ENCODE data around the gene VWA8.

DNA sequence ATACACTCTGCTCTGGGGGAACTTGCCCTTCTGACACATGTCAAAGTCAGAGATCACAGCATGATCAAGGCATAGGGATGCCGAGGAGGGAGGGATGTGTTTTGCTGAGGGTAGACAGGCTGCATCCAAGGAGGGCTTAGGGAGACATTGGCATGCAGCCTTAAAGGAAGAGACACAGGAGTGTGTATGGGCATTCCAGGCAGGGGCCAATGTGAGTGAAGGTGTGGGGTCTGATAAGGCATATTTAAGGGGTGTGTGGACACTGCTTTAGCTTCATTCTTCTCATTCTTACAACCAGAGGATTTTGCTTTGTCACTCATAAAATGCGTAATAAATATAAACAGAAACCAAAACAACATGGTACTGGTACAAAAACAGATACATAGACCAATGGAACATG lies 310.2 kb downstream of the VWA8 start:
- TF ChIP-seq CTCF (IDR thresholded peaks at IDR 0.05; ENCODE audit: low read depth, low read length) (no peak), EZH2phosphoT487 (IDR thresholded peaks at IDR 0.05; ENCODE audit: low read depth) (no peak)

All from OCI-LY3 (cell line).